Choroid plexus epithelial cell (primary cell): ENCODE results near the gene SMPD3.

Experiments
- DNase-seq: peaks from one replicate; pipeline ENCODE4 v3.0.0-alpha.2; 2010; ENCODE audit warnings: low read depth
- H3K4me3 ChIP-seq: 2 replicates; pipeline ENCODE4 v1.5.1; 2011; ENCODE audit warnings: low read depth, mild to moderate bottlenecking, control low read depth, low read length, moderate library complexity
- TF ChIP-seq, protein P1 (sequence below): conservative IDR thresholded peaks from 2 replicates; pipeline ENCODE4 v1.5.1; 2011; ENCODE audit warnings: low read depth, mild to moderate bottlenecking, control low read depth, inconsistent platforms, low read length, moderate library complexity

Gene SMPD3

DNA sequence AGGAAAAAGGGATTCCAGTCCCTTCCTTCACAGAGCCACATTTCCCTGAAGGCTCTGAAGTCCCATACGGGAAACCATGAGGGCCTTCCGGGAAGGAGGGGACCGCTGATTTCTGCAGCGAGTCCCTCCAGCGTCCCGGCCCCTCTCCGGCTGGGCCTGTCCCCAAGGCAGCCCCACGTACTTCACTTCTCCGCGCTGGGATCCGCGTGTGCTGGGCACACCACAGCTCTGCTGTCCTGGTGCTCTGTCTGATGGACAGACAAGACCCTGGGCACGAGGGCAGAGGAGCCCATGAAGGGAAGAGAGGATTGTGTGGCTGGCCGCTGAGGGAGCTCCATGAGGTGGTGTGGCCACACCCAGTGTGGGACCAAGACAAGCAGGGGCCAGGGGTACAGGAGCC, 80.4 kb downstream of the SMPD3 start:
- TF ChIP-seq, protein P1, sequence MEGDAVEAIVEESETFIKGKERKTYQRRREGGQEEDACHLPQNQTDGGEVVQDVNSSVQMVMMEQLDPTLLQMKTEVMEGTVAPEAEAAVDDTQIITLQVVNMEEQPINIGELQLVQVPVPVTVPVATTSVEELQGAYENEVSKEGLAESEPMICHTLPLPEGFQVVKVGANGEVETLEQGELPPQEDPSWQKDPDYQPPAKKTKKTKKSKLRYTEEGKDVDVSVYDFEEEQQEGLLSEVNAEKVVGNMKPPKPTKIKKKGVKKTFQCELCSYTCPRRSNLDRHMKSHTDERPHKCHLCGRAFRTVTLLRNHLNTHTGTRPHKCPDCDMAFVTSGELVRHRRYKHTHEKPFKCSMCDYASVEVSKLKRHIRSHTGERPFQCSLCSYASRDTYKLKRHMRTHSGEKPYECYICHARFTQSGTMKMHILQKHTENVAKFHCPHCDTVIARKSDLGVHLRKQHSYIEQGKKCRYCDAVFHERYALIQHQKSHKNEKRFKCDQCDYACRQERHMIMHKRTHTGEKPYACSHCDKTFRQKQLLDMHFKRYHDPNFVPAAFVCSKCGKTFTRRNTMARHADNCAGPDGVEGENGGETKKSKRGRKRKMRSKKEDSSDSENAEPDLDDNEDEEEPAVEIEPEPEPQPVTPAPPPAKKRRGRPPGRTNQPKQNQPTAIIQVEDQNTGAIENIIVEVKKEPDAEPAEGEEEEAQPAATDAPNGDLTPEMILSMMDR, result no peak
- DNase-seq, result no peak

DNA sequence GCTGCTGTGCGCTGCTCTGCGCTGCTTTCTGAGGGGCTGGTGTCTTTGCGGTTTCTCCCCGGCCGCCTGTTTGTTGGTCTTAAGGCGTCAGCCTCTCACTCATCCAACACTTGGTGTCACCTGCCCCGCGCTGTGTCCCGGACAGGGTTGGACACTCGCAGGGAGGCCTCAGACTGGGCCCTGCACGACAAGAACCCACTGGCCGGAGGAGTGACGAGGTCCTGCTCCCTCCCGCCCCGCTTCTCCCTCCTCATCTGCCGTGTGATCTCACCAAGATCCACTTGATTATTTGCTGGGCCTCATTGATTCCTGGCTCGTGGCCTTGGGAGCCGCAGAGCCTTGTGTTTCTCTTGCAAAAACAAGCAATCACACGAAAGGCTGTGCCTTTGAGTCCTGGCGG, 80.9 kb downstream of the SMPD3 start:
- TF ChIP-seq, protein P1, result no peak

More for the DNA sequence above, 80.4 kb downstream of the SMPD3 start:
- H3K4me3 ChIP-seq, result no peak overlapping the region

GRCh38 chr16:68367030-68367429, 81.3 kb downstream of the SMPD3 start:
- DNase-seq, result peak; percentile 64
- no peak overlapping the region for H3K4me3 ChIP-seq
- TF ChIP-seq, protein P1, result peak; percentile 69

More for the DNA sequence above, 80.9 kb downstream of the SMPD3 start:
- no peak for DNase-seq
- H3K4me3 ChIP-seq, result no peak overlapping the region

- TF ChIP-seq, protein P1, result no peak
- no peak overlapping the region for H3K4me3 ChIP-seq
- no peak for DNase-seq
Observed at GRCh38 chr16:68366062-68366461, 82.2 kb downstream of the SMPD3 start.

DNA sequence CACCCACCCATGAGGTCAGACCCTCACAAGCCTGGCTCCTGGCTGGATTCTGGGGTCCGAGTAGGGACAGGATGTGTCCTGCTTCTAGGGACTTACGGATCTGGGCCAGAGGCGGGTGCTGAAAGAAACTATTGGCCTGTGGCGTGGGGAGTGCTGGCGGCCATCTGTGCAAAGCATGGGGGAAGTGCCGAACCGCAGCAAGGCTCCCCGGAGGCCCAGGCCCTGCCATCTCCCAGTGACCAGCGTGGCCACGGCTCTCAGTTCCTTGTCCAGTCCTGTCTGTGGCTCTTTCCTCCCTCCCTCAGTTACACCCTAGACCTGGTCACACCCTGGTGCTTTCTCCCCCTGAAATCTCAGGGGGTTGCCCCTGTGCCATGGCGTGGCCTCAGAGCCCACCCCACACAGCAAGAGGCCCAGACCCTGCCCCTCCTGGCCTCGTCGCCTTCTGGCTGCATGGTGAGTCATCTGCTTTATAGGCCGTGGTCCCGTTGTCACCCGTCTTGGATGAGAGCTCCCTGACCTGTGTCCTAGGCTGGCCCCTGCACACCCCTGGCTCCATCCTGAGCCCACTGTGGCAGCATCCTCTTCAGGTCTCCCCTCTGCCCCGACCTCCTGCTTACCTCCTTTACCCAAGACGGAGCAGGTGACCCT, 83.0 kb downstream of the SMPD3 start:
- DNase-seq, result no peak
- no peak overlapping the region for H3K4me3 ChIP-seq
- TF ChIP-seq, protein P1, result no peak

DNA sequence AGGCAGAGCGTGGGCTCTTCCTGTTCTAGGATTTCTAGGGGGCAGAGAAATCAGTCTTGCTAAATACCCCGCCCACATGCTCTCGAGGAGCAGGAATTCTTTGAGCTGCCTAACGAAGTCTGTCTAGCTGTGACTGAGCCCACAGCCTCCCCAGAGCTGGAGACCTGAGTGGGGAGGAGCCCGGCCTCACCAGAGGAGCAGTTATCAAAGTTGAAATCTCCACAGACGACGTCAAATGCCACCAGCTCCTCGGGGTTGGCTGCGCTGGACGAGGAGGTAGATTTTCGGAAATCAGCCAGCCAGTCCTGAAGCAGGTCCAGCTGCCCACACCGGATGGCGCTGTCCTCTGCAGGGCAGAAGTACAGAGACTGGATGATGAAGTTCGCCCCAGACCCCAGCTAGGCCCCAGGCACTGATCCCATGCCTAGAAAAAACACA, 83.7 kb downstream of the SMPD3 start:
- H3K4me3 ChIP-seq, result no peak overlapping the region
- DNase-seq, result peak; percentile 31
- TF ChIP-seq, protein P1, result peak; percentile 36
